Heart left ventricle (tissue), 16 donors: ENCODE data around the gene GLRA1. TPM values are rescaled to one million over a fixed set of nuclear protein-coding genes. Genes with fewer than 3 reads are reported as not detected.

Source experiments
- ATAC-seq, 4 donors: fragments of 200-7000 bp; cut with Tn5 transposase; one replicate each; pipeline ENCODE4 v1.9.1; 2020 to 2022; ENCODE audit warnings: moderate library complexity in 4 of 4, mild to moderate bottlenecking in 3 of 4, moderate number of reproducible peaks in 1 of 4
- DNase-seq, 5 donors: peaks; one replicate each; pipeline ENCODE4 v3.0.0-alpha.2; 2020
- H3K27ac ChIP-seq, 12 donors: fragments of 200-600 bp; sonication (generic) in 4 of 12; one replicate each; pipeline versions ENCODE4 v1.5.0 to v1.8.0; 2016 to 2022; ENCODE audit warnings: mild to moderate bottlenecking in 2 of 12
- H3K27me3 ChIP-seq, 9 donors: fragments of 200-600 bp; sonication (generic) in 2 of 9; one replicate each; pipeline versions ENCODE4 v1.5.1 to v1.8.0; 2016 to 2022; ENCODE audit warnings: mild to moderate bottlenecking in 3 of 9
- H3K36me3 ChIP-seq, 9 donors: fragments of 200-600 bp; sonication (generic) in 2 of 9; one replicate each; pipeline versions ENCODE4 v1.5.0 to v1.8.0; 2018 to 2022; ENCODE audit warnings: mild to moderate bottlenecking in 2 of 9
- H3K4me1 ChIP-seq, 12 donors: fragments of 200-600 bp; sonication (generic) in 4 of 12; one replicate each; pipeline versions ENCODE4 v1.5.0 to v1.8.0; 2016 to 2022; ENCODE audit warnings: mild to moderate bottlenecking in 3 of 12
- H3K4me3 ChIP-seq, 12 donors: fragments of 200-600 bp; sonication (generic) in 4 of 12; one replicate each; pipeline versions ENCODE4 v1.5.0 to v1.8.0; 2017 to 2022; ENCODE audit warnings: mild to moderate bottlenecking in 9 of 12, moderate library complexity in 4 of 12
- H3K9me3 ChIP-seq, 12 donors: fragments of 200-600 bp; sonication (generic) in 4 of 12; one replicate each; pipeline versions ENCODE4 v1.5.0 to v1.8.0; 2016 to 2022; ENCODE audit warnings: mild to moderate bottlenecking in 1 of 12
- POLR2A ChIP-seq, 2 donors: fragments of 450-650 bp; IDR thresholded peaks; one replicate each; pipeline ENCODE4 v1.6.1; 2017; ENCODE audit warnings: antibody characterized with exemption in 2 of 2, mild to moderate bottlenecking in 2 of 2, moderate library complexity in 2 of 2
- WGBS, 4 donors: extraction: QIAGEN DNeasy Blood & Tissue Kit in 2 of 4; methylation state at CpG; one replicate each; pipeline versions ENCODE4 v1.1.5 to v1.1.7; 2013 to 2018; 5-methylcytosine and 5-hydroxymethylcytosine counted together
- intact Hi-C, 10 donors: fragments of 100-400 bp; cut with DNase I; formaldehyde crosslinking; loops; one replicate each; pipeline versions ENCODE4 v1.11.1 to v1.14.2; 2022
- polyA plus RNA-seq, 2 donors: library from polyadenylated mRNA; stranded (reverse); fragments of 200-250 nt; gene quantifications; one replicate each; pipeline ENCODE4 v1.2.3, GENCODE V29; 2013
- total RNA-seq, 9 donors: library from RNA; depleted of rRNA in 2 of 9; stranded (reverse); fragments of >200 nt in 2 of 9; fragmentation: NEBNext Ultra II Directional in 3 of 9; extraction: Animal tissue kit (Norgen Biotek cat#: 25700) in 3 of 9; gene quantifications; one replicate each; pipeline versions ENCODE4 v1.1.0 to v1.2.4, GENCODE V29; 2016 to 2023
- TF ChIP-seq, protein P1 (sequence below), 12 donors: fragments of 200-600 bp; sonication (generic) in 4 of 12; IDR thresholded peaks; one replicate each; pipeline versions ENCODE4 v1.5.0 to v1.8.0; 2018 to 2022; ENCODE audit warnings: antibody characterized with exemption in 12 of 12, mild to moderate bottlenecking in 5 of 12
- donor health status: ischemic (EF 13 %, LVEDD 7.1; RV severe dilation, severe dysfunction).
- donor health status: healthy with polysubstance abuse.
- donor health status: DM: no; HTN: yes; CAD: no.
- donor health status: DM: no; HTN: no; CAD: no.
- donor health status: ischemic (EF 25% LVEDD 6.9; RV normal size, moderate dysfunction).
- donor health status: ischemic (EF 25% LVEDD 5.7; RV mildly dilated, moderate dysfunction).
- donor health status: healthy.
- donor health status: DM: yes; HTN: yes; CAD: no.
- donor health status: ischemic (EF 35%, LVEDD 5.7; RV mildly dilated, moderate dysfunction).
- donor health status: nonischemic (EF 11% LVEDD 7.7; RV severe dilation, severe dysfunction).
- donor health status: DM: yes; HTN: yes; CAD: no.
- donor health status: PGD.
- donor health status: ischemic (EF 29% LVEDD 5.4; RV normal size, mild dysfunction).
- donor health status: nonischemic (EF 23%, LVEDD 6.1; RV moderate dilation, normal function).

GLRA1 gene
- total and polyA plus RNA-seq, 11 donors, result not detected

DNA sequence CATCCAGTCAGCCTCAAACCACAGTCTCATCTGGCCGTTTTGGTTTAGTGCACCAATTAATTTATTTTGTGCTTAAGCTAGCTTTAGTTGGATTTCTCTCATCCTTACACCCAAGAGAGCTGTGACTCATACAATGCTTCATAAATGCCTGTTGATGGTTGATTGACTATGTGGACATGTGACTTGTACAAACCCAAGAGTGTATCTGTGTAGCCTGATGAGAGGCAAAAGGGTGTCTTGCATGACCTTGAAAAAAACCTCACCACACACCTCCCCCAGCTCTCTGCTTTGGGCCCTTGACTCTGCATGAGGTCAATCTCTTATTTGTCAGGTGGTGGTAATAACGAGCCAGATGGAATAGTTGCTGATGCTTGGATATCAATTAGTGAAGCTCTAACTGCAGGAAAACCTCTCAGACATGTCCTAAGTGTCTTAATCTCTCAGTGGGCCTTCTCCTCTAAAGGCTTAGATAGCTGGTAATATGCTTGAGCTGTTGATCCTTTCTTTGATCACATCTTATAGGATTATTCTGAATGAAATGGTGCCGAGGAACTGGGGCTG, 10.6 kb upstream of the GLRA1 start:
- TF ChIP-seq POLR2A (IDR thresholded peaks at IDR 0.05), result no peak
- TF ChIP-seq, protein P1, sequence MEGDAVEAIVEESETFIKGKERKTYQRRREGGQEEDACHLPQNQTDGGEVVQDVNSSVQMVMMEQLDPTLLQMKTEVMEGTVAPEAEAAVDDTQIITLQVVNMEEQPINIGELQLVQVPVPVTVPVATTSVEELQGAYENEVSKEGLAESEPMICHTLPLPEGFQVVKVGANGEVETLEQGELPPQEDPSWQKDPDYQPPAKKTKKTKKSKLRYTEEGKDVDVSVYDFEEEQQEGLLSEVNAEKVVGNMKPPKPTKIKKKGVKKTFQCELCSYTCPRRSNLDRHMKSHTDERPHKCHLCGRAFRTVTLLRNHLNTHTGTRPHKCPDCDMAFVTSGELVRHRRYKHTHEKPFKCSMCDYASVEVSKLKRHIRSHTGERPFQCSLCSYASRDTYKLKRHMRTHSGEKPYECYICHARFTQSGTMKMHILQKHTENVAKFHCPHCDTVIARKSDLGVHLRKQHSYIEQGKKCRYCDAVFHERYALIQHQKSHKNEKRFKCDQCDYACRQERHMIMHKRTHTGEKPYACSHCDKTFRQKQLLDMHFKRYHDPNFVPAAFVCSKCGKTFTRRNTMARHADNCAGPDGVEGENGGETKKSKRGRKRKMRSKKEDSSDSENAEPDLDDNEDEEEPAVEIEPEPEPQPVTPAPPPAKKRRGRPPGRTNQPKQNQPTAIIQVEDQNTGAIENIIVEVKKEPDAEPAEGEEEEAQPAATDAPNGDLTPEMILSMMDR (IDR thresholded peaks at IDR 0.05), result no peak
- Histone ChIP-seq H3K27ac (no peak overlapping the region), H3K4me1 (no peaks in the 10 kb centered on the region), H3K4me3 (no peak overlapping the region), H3K36me3 (no peaks in the 10 kb centered on the region), H3K27me3 (no peaks in the 10 kb centered on the region), H3K9me3 (peaks cover 0 to 28% (median 13%) of the 10 kb centered on the region in 12 donors)
- ATAC-seq (no peak), DNase-seq (no peak)
- 45 to 59% (median 49%) methylated on average over 3 of the region's 3 CpGs for WGBS, 4 donors
- intact Hi-C loops, result no loop called here

DNA sequence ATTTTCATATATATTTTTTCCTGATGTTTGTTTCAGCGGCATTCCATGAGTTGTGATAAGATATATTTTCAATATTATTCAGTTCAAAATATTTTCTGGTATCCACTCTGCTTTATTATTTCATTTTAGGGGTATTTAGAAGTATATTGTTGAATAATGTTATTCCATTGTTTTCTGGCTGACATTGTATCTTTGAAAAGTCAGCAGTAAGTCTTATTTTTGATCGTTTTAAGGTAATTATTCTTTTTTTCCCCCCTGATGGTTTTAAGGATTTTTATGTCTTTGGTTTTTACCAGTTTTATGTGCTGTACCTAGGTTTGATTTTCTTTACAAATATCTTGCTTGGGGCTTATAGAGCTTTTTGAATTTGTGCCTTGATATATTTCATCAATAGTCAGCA, 6.6 kb upstream of the GLRA1 start:
- 68 to 80% (median 75%) methylated on average over 2 of the region's 2 CpGs for WGBS, 4 donors
- TF ChIP-seq POLR2A (IDR thresholded peaks at IDR 0.05), result no peak
- TF ChIP-seq, protein P1 (IDR thresholded peaks at IDR 0.05), result no peak

DNA sequence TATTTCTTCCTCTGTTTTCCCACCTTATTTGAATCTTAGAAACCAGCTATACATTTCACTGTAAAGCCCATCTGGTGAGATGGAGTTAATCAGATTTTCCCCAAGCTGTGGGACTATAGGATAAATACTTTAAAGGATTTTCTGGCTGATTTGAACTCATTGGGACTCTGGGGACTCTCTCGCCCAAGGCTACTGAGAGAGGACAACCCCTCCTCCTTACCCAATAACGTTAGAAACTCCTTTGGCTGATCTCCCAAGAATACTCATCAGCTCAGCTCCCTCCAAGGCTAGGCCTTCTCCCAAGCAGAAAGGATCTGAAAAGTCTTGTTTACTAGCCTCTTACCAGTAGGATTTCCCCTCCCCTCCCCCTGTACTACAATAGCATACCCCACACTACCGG, 1.5 kb upstream of the GLRA1 start:
- Histone ChIP-seq H3K4me3 (no peak overlapping the region), H3K27ac (no peak overlapping the region), H3K36me3 (no peaks in the 10 kb centered on the region), H3K9me3 (peaks cover 0 to 17% (median 3%) of the 10 kb centered on the region in 12 donors), H3K4me1 (no peaks in the 10 kb centered on the region), H3K27me3 (peaks cover 0 to 24% (median 9%) of the 10 kb centered on the region in 9 donors)
- 43 to 53% (median 44%) methylated on average over 3 of the region's 3 CpGs for WGBS, 4 donors
- TF ChIP-seq, protein P1 (IDR thresholded peaks at IDR 0.05), result no peak
- TF ChIP-seq POLR2A (IDR thresholded peaks at IDR 0.05), result no peak
- intact Hi-C loops, result no loop called here
- ATAC-seq (no peak), DNase-seq (no peak)

More for the DNA sequence above, 6.6 kb upstream of the GLRA1 start:
- H3K36me3 ChIP-seq, result no peaks in the 10 kb centered on the region
- no peak overlapping the region for H3K27ac ChIP-seq
- H3K27me3 ChIP-seq, result peaks cover 0 to 9% (median 0%) of the 10 kb centered on the region in 9 donors
- H3K9me3 ChIP-seq, result peaks cover 0 to 35% (median 13%) of the 10 kb centered on the region in 12 donors
- ATAC-seq (no peak), DNase-seq (no peak)
- intact Hi-C loops, result no loop called here
- H3K4me3 ChIP-seq, result no peak overlapping the region
- no peaks in the 10 kb centered on the region for H3K4me1 ChIP-seq

DNA sequence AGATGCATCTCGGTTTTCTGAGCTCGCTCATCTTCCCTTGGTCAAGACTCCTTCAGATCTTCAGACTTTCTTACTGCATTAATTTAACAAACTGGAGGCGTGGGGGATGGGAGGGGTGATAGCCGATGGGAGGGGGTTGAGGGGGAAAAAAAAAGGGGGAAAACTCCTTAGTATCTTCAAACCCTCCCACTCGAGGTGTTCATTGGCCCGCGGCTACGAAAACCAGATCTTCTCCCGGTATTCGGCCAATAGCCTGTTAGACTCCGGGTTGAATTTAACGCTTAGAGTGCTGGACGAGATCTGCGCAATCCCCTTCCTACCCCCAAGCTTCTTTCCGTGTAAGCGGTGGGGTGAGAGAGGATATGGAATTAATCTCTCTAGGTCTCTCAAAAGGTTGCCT, 689 bp upstream of the GLRA1 start:
- intact Hi-C loops, result no loop called here
- no peak overlapping the region for H3K27ac ChIP-seq
- H3K4me1 ChIP-seq, result no peaks in the 10 kb centered on the region
- H3K36me3 ChIP-seq, result no peaks in the 10 kb centered on the region
- H3K27me3 ChIP-seq, result peaks cover 0 to 24% (median 9%) of the 10 kb centered on the region in 9 donors
- 13 to 16% (median 14%) methylated on average over 16 of the region's 16 CpGs for WGBS, 4 donors
- TF ChIP-seq, protein P1 (IDR thresholded peaks at IDR 0.05), result no peak
- TF ChIP-seq POLR2A (IDR thresholded peaks at IDR 0.05), result no peak
- ATAC-seq, result no peak
- H3K9me3 ChIP-seq, result peaks cover 0 to 8% (median 0%) of the 10 kb centered on the region in 12 donors
- no peak overlapping the region for H3K4me3 ChIP-seq
- no peak for DNase-seq
